ENCODE data around the gene TMPRSS2. TPM values are rescaled to one million over a fixed set of nuclear protein-coding genes. Genes with fewer than 3 reads are reported as not detected.

TMPRSS2 gene
- total RNA-seq = not detected

DNA sequence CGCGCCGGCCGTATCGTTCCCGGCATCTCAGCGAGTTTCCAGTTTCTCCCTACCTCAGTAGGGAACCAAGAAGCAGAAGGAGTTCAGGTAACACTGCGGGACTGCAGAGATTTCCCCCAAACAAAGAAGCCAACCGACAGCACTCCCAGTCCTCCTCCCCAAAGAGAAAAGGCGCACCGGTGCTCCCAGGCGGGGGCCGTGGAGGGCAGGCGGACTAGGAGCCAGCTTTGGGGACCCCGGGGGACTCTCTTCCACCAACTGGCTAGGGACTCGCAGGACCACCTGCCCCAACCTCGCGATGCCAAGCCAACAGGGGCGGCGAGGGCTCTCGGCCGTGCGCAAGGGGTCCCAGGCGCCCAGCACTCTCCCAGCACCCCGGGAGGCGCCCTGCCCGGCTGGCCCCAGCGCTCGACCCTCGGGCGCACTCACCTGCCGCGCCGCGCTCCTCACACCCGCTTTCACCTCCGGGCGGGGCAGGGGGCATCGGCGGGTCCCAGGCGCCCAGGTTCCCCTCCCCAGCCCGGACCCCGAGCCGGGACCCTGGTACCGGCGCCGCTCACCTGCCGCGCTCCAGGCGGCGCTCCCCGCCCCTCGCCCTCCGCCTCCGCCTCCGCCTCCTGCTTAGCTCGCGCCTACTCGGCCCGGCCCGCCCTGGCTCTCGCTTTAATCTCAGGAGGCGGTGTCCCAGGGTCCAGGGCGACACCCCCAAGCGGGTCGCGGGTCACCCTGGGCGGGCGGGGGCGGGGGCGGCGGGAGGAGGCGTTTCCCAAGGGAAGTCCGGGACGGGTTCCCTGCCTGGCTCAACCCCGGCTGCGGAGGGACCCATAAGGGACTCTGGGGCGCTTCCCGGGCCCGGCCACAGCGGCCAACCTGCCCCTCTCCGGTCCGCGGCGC, at the start of gene TMPRSS2:
TMPRSS2 (minus strand) TSS at position 638 of the 894 bp plus-strand sequence. CDS start 10,025 bp downstream, outside the sequence.
- no peaks in the 10 kb centered on the region for H3K9me3 Mint-ChIP-seq
- POLR2A ChIA-PET = interaction anchor here (0.6 kb wide), 1 partner anchor 299 kb away, joined by 3 read pairs; no protein-coding TSS in a partner anchor
- peaks cover 36% of the 10 kb centered on the region for H3K27me3 Mint-ChIP-seq
- no peak for DNase-seq
- no peaks in the 10 kb centered on the region for H3K36me3 Mint-ChIP-seq
- intact Hi-C loops (cut with micrococcal nuclease) = no loop called here
- CTCF ChIA-PET = no interaction called here
- no peak within 1 kb of the TSS for H3K27ac Mint-ChIP-seq
- H3K4me1 Mint-ChIP-seq (ENCODE audit: low read depth) = peaks cover 3% of the 10 kb centered on the region
- no peak within 1 kb of the TSS for H3K4me3 Mint-ChIP-seq

DNA sequence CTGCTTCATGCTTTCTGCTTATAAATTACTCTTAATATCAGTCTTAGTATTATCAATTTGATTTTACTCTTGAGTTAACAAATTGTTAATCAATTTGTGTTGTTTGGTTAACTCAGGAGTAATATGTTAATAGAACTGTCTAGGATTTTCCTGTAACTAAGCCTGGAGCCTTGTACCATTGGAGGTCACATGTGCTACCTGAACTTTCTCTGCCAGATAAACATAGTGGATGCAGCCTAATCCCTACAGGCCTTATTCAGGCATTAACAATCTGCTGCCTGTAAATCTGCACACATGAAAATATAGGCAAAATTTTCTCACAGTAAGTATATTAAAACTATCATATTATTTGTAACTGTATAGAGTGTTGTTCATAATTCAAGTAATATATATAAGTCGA, 47.1 kb upstream of the TMPRSS2 start:
- no peak overlapping the region for H3K4me3 Mint-ChIP-seq
- H3K36me3 Mint-ChIP-seq = no peaks in the 10 kb centered on the region
- H3K9me3 Mint-ChIP-seq = no peaks in the 10 kb centered on the region
- H3K27me3 Mint-ChIP-seq = peaks cover 15% of the 10 kb centered on the region
- intact Hi-C loops (cut with micrococcal nuclease) = no loop called here
- no peak for DNase-seq
- CTCF ChIA-PET = no interaction called here
- POLR2A ChIA-PET = no interaction called here
- H3K27ac Mint-ChIP-seq = no peak overlapping the region
- peaks cover 10% of the 10 kb centered on the region for H3K4me1 Mint-ChIP-seq (ENCODE audit: low read depth)

DNA sequence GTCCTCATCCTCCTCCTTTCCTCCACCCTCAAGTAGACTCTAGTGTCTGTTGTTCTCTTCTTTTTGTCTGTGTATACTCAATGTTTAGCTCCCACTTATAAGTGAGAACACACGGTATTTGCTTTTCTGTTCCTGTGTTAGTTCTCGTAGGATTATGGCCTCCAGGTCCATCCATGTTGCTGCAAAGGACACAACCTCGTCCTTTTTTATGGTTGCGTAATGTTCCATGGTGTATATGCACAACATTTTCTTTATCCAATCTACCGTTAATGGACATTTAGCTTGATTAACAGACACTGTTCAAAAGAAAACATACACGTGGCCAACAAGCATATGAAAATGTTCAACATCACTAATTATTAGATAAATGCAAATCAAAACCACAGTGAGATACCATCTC, 44.3 kb upstream of the TMPRSS2 start:
- POLR2A ChIA-PET = no interaction called here
- CTCF ChIA-PET = no interaction called here

DNA sequence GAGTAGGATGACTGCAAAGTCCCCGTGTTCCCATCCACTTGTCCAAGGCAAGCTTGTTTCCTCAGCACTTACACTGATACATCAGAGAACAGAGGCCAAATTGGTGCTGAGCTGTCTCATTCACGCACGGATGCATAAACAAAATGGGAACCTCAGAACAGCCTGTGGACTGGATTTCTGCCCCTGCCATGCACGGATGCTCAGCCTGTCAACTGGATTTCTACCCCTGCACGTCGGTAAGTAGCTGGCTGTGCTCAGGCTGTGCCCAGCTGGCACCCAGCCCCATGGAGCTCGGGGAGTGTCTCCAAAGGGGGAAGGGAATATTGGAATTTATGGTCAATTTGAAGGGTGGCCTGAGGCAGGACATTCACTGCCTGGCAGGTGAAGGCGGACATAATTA, 40.8 kb upstream of the TMPRSS2 start:
- DNase-seq = no peak
- intact Hi-C loops (cut with micrococcal nuclease) = no loop called here
- H3K27me3 Mint-ChIP-seq = peaks cover 9% of the 10 kb centered on the region
- H3K27ac Mint-ChIP-seq = no peak overlapping the region
- ChIA-PET POLR2A (no interaction called here), CTCF (no interaction called here)
- no peaks in the 10 kb centered on the region for H3K36me3 Mint-ChIP-seq
- H3K9me3 Mint-ChIP-seq = no peaks in the 10 kb centered on the region
- peaks cover 2% of the 10 kb centered on the region for H3K4me1 Mint-ChIP-seq (ENCODE audit: low read depth)
- no peak overlapping the region for H3K4me3 Mint-ChIP-seq

More for the DNA sequence above, 44.3 kb upstream of the TMPRSS2 start:
- Mint-ChIP-seq H3K36me3 (no peaks in the 10 kb centered on the region), H3K27ac (no peak overlapping the region), H3K27me3 (peaks cover 18% of the 10 kb centered on the region), H3K4me1 (ENCODE audit: low read depth) (no peaks in the 10 kb centered on the region), H3K4me3 (no peak overlapping the region), H3K9me3 (no peaks in the 10 kb centered on the region)
- DNase-seq = no peak
- intact Hi-C loops (cut with micrococcal nuclease) = no loop called here

DNA sequence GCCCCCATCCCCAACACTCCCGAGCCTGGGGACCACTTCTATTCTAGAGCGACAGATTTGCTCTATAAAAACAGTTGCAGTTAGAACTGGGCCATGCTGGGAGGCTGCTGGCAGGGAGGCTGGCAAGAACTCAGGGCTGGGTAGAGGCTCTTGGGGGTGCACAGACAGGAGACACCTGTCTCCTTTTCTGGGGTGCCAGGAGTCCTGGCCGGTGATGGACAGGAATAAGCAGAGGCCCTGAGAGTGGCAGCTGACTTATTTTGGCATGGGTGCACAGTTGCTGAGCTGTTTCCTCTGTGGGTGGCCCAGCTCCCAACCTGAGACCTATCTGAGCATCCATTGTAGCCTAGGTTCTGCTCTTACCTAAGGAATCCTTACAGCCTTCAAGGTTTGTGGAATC, 39.2 kb upstream of the TMPRSS2 start:
- no peak overlapping the region for H3K4me3 Mint-ChIP-seq
- H3K36me3 Mint-ChIP-seq = no peaks in the 10 kb centered on the region
- POLR2A ChIA-PET = no interaction called here
- H3K9me3 Mint-ChIP-seq = no peaks in the 10 kb centered on the region
- no peak for DNase-seq
- peaks cover 2% of the 10 kb centered on the region for H3K4me1 Mint-ChIP-seq (ENCODE audit: low read depth)
- peaks cover 13% of the 10 kb centered on the region for H3K27me3 Mint-ChIP-seq
- CTCF ChIA-PET = interaction anchor here (0.9 kb wide), 1 partner anchor 264 kb away, joined by 4 read pairs; no protein-coding TSS in a partner anchor
- no peak overlapping the region for H3K27ac Mint-ChIP-seq
- intact Hi-C loops (cut with micrococcal nuclease) = no loop called here

DNA sequence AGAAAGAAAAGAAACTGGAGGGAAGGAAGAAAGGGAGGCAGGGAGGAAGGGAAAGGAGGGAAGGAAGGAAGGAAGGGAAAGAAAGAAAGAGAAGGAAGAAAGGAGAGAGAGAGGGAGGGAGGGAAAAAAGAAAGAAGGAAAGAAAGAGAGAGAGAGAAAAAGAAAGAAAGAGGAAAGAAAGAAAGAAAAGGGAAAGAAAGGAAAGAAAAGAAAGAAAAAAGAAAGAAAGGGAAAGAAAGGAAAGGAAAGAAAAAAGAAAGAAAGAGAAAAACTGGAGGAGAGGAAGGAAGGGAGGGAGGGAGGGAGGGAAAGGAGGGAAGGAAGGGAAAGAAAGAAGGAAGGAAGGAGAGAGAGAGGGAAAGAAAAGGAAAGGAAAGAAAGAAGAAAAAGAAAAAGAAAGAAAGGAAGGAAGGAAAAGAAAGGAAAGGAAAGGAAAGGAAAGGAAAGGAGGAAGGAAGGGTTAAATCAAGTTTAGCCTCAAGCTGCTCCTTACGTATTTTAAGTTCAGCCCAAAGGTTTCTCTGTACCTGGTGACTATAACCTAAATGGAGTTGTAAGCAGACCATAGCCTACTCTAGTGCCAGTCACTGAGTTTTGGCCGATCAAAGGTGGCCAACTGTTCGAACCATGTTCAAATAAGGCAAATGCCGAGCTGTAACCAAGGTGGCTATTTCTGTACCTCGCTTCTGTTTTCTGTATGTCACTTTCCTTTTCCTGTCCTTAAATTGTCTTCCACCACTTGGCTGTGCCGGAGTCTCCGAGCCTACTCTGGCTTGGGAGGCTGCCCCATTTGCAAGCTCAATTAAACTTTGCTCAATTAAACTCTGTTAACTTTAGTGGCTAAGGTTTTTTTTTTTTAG, 37.8 kb upstream of the TMPRSS2 start:
- intact Hi-C loops (cut with micrococcal nuclease) = no loop called here
- Mint-ChIP-seq H3K36me3 (no peaks in the 10 kb centered on the region), H3K4me3 (no peak overlapping the region), H3K27me3 (peaks cover 18% of the 10 kb centered on the region), H3K27ac (no peak overlapping the region), H3K9me3 (no peaks in the 10 kb centered on the region), H3K4me1 (ENCODE audit: low read depth) (peaks cover 2% of the 10 kb centered on the region)
- DNase-seq = no peak
- ChIA-PET POLR2A (no interaction called here), CTCF (no interaction called here)

DNA sequence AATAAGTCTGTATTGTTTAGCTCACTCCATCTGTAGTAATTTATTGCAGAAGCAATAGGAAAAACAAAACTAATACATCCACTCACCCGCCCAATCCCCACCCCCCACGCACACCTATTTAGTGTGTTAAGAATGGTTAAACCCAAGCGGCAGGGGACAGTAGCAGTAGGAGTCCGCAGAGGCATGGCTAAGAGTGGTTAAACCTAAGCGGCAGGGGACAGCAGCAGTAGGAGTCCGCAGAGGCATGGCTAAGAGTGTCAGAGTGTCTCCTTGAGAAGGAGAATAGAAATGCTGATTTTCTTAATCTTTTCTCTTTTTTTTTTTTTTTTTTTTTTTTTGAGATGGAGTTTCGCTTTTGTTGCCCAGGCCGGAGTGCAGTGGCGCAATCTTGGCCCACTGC, 34.8 kb upstream of the TMPRSS2 start:
- H3K9me3 Mint-ChIP-seq = no peaks in the 10 kb centered on the region
- CTCF ChIA-PET = no interaction called here

DNA sequence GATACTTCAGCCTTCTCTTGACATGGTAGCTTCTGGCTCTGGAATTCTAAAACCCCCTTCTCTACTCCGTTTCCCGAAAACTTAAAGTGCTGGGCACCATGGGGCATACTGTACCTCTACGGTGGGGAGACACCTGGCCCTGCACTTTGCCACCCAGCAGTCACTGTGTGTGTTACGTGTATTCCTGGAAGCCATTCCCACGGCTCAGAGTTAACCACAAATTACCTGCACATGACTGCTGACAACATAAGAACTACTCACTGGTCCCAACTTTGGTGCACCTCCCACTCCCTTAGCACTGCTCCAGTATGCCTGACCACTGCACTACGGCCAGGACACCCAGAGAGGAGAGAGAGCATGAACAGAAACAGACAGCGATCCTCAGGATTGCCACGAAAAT, 29.4 kb upstream of the TMPRSS2 start:
- DNase-seq = no peak
- Mint-ChIP-seq H3K36me3 (no peaks in the 10 kb centered on the region), H3K9me3 (no peaks in the 10 kb centered on the region), H3K27me3 (peaks cover 22% of the 10 kb centered on the region), H3K4me3 (no peak overlapping the region), H3K4me1 (ENCODE audit: low read depth) (no peaks in the 10 kb centered on the region), H3K27ac (no peak overlapping the region)
- POLR2A ChIA-PET = no interaction called here
- intact Hi-C loops (cut with micrococcal nuclease) = no loop called here
- CTCF ChIA-PET = no interaction called here

More for the DNA sequence above, 34.8 kb upstream of the TMPRSS2 start:
- intact Hi-C loops (cut with micrococcal nuclease) = no loop called here
- Mint-ChIP-seq H3K4me3 (no peak overlapping the region), H3K27ac (no peak overlapping the region), H3K4me1 (ENCODE audit: low read depth) (peaks cover 2% of the 10 kb centered on the region), H3K36me3 (no peaks in the 10 kb centered on the region), H3K27me3 (peaks cover 23% of the 10 kb centered on the region)
- POLR2A ChIA-PET = no interaction called here
- no peak for DNase-seq

DNA sequence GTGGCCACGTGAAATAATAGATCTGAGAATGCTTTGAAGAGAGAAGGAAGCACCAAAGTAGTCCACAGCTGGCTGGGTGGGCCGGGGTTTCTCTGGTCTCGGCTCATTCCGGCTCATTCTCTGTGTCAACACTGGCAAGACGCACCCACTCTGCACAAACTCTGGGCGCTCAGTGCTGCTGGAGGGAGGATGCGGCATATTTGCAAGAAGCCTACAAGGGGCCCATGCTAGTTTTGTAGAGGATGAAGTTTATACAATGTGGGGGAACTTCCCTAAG, 28.8 kb upstream of the TMPRSS2 start:
- Mint-ChIP-seq H3K4me1 (ENCODE audit: low read depth) (no peaks in the 10 kb centered on the region), H3K4me3 (no peak overlapping the region), H3K9me3 (no peaks in the 10 kb centered on the region), H3K27me3 (peaks cover 25% of the 10 kb centered on the region), H3K36me3 (no peaks in the 10 kb centered on the region), H3K27ac (no peak overlapping the region)
- POLR2A ChIA-PET = no interaction called here
- intact Hi-C loops (cut with micrococcal nuclease) = no loop called here
- CTCF ChIA-PET = no interaction called here
- DNase-seq = no peak

DNA sequence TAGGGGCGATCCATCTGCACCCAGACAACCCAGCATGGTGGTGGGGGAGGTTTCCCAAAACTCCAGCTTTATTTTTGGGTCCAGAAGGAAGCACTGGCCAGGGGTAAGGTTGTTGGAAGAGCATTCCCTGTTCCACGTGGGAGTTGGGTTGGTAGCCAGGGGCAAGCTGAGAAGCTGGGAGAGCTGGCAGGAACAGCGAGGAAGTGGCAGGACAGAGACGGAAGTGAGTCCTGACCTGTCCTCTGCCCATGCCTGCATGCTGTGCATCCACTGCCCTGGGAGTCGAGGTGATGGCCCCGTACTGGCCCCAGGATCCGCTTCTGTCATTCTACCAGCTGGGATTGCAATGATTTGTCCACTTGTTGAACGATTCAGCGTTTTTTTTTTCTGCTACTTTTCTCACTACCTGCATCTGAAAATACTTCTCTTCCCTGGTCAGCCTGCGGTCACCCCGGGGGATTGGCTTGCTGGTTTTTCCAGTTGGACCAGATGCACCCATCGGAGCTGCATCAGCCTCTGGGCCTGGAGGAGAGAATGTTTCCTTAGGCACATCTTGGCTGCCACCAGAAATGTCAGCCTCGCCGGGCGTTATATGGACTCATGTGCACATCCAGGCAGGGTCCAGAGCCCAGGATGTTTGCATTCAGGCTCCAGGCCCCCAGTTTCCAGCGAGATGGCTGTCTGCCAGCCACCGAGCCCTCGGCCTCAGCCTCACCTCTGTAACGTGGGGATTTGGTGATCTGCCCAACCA, 28.3 kb upstream of the TMPRSS2 start:
- Mint-ChIP-seq H3K4me1 (ENCODE audit: low read depth) (no peaks in the 10 kb centered on the region), H3K27me3 (peaks cover 21% of the 10 kb centered on the region), H3K9me3 (no peaks in the 10 kb centered on the region), H3K27ac (no peak overlapping the region), H3K36me3 (no peaks in the 10 kb centered on the region), H3K4me3 (no peak overlapping the region)
- intact Hi-C loops (cut with micrococcal nuclease) = no loop called here
- ChIA-PET CTCF (no interaction called here), POLR2A (no interaction called here)
- no peak for DNase-seq

DNA sequence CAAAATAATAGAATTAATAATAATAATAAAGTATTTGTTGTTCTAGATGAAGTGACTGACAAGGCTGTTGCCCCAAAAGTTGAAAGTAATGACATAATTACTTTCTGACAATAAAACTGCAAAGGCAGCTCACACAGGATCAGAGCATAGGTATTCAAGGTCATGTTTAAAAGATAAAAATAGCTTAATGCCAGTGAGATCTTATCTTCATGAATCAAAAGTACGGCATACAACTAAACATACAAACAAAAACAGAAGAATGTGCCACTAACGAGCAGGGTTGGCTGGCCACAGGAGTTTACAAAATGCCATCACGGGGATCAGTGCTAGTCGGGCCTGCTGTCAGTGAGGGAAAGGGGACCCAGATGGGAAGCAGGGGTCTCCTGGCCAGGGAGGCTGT, 22.4 kb upstream of the TMPRSS2 start:
- Mint-ChIP-seq H3K27ac (no peak overlapping the region), H3K27me3 (peaks cover 11% of the 10 kb centered on the region), H3K36me3 (no peaks in the 10 kb centered on the region), H3K4me3 (no peak overlapping the region), H3K4me1 (ENCODE audit: low read depth) (no peaks in the 10 kb centered on the region), H3K9me3 (no peaks in the 10 kb centered on the region)
- POLR2A ChIA-PET = no interaction called here
- intact Hi-C loops (cut with micrococcal nuclease) = no loop called here
- DNase-seq = no peak
- CTCF ChIA-PET = no interaction called here

DNA sequence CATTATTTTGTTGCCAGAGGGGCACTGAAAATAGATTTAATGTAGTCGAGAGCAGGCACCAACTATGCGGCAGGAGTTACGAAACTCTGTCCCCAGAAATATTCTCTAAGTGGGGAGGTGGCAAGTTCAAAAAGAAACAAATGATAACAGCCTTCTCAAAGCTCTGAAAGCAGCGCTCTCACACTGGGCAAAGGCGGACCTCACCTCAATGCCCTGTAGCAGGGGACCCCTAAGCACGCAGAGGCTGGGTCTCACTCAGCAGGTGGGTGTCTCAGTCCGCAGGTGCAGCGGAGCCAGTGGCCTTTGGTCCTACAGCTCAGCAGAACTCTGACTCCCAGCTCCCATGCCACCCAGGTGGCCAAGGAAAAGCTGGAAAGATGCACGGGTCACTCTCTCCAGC, 21.8 kb upstream of the TMPRSS2 start:
- intact Hi-C loops (cut with micrococcal nuclease) = no loop called here
- POLR2A ChIA-PET = no interaction called here
- H3K27ac Mint-ChIP-seq = no peak overlapping the region
- CTCF ChIA-PET = no interaction called here
- H3K9me3 Mint-ChIP-seq = no peaks in the 10 kb centered on the region
- H3K4me3 Mint-ChIP-seq = no peak overlapping the region
- H3K27me3 Mint-ChIP-seq = peaks cover 14% of the 10 kb centered on the region
- DNase-seq = no peak
- H3K4me1 Mint-ChIP-seq (ENCODE audit: low read depth) = no peaks in the 10 kb centered on the region
- no peaks in the 10 kb centered on the region for H3K36me3 Mint-ChIP-seq
